DMS79 (cell line): ENCODE results near the gene RXFP2.

Source experiments
- DNase-seq: peaks from one replicate; lab custom pipeline; 2025; lab: John Stamatoyannopoulos, UW

Gene RXFP2

GRCh38 chr13:31767175-31767900 is 28.0 kb downstream of the RXFP2 start:
- no peak for DNase-seq

GRCh38 chr13:31768351-31768750 is 29.0 kb downstream of the RXFP2 start:
- no peak for DNase-seq

- DNase-seq = no peak
Observed at GRCh38 chr13:31769575-31769974, 30.2 kb downstream of the RXFP2 start.

GRCh38 chr13:31772231-31772630 is 32.9 kb downstream of the RXFP2 start:
- no peak for DNase-seq

GRCh38 chr13:31773538-31773937 is 34.2 kb downstream of the RXFP2 start:
- DNase-seq = no peak

GRCh38 chr13:31774186-31774750 is 34.9 kb downstream of the RXFP2 start:
- no peak for DNase-seq

- DNase-seq = no peak
Observed at GRCh38 chr13:31775148-31775547, 35.8 kb downstream of the RXFP2 start.

- no peak for DNase-seq
Observed at GRCh38 chr13:31775686-31776085, 36.4 kb downstream of the RXFP2 start.

- DNase-seq = no peak
Observed at GRCh38 chr13:31781064-31781463, 41.7 kb downstream of the RXFP2 start.

- DNase-seq = no peak
Observed at GRCh38 chr13:31786011-31786410, 46.7 kb downstream of the RXFP2 start.

- DNase-seq = no peak
Observed at GRCh38 chr13:31790992-31791391, 51.7 kb downstream of the RXFP2 start.

- DNase-seq = no peak
Observed at GRCh38 chr13:31793246-31793645, 53.9 kb downstream of the RXFP2 start.

- DNase-seq = no peak
Observed at GRCh38 chr13:31794452-31794851, 55.1 kb downstream of the RXFP2 start.

GRCh38 chr13:31797154-31797775 is 57.9 kb downstream of the RXFP2 start:
- DNase-seq = no peak

- DNase-seq = no peak
Observed at GRCh38 chr13:31798189-31798588, 58.9 kb downstream of the RXFP2 start.

GRCh38 chr13:31801088-31801487 is 61.8 kb downstream of the RXFP2 start:
- no peak for DNase-seq

GRCh38 chr13:31803311-31803710 is 64.0 kb downstream of the RXFP2 start:
- DNase-seq = no peak

- DNase-seq = no peak
Observed at GRCh38 chr13:31805841-31806240, 66.5 kb downstream of the RXFP2 start.

- no peak for DNase-seq
Observed at GRCh38 chr13:31807090-31807541, 67.8 kb downstream of the RXFP2 start.

GRCh38 chr13:31814536-31814935 is 75.2 kb downstream of the RXFP2 start:
- no peak for DNase-seq

- DNase-seq = no peak
Observed at GRCh38 chr13:31815361-31816144, 76.2 kb downstream of the RXFP2 start.

- DNase-seq = no peak
Observed at GRCh38 chr13:31818236-31818635, 78.9 kb downstream of the RXFP2 start.
